Loucy (cell line): ENCODE data around the gene CYTH4.

Experiments used
- CTCF ChIP-seq: fragments of 200-600 bp; sonication (generic); conservative IDR thresholded peaks from 2 replicates; pipeline ENCODE4 v1.5.1; 2014; ENCODE audit warnings: mild to moderate bottlenecking, antibody characterized with exemption, low read length
- EZH2phosphoT487 ChIP-seq: fragments of 200-600 bp; IDR thresholded peaks from 2 replicates; pipeline ENCODE4 v1.6.1; 2018; ENCODE audit warnings: antibody characterized with exemption, mild to moderate bottlenecking, moderate library complexity, borderline replicate concordance

GRCh38 chr22:37329238-37330140 is 47.2 kb downstream of the CYTH4 start:
- TF ChIP-seq CTCF, result no peak
- no peak for TF ChIP-seq EZH2phosphoT487
